Activated CD4-positive, alpha-beta T cell treated with anti-CD3 and anti-CD28 coated beads for 4 hours (primary cell): ENCODE results near the gene U2AF1L4.

Experiments
- DNase-seq, 2 donors: peaks; one replicate each; pipeline ENCODE4 v3.0.0-alpha.2; 2020

Gene U2AF1L4

DNA sequence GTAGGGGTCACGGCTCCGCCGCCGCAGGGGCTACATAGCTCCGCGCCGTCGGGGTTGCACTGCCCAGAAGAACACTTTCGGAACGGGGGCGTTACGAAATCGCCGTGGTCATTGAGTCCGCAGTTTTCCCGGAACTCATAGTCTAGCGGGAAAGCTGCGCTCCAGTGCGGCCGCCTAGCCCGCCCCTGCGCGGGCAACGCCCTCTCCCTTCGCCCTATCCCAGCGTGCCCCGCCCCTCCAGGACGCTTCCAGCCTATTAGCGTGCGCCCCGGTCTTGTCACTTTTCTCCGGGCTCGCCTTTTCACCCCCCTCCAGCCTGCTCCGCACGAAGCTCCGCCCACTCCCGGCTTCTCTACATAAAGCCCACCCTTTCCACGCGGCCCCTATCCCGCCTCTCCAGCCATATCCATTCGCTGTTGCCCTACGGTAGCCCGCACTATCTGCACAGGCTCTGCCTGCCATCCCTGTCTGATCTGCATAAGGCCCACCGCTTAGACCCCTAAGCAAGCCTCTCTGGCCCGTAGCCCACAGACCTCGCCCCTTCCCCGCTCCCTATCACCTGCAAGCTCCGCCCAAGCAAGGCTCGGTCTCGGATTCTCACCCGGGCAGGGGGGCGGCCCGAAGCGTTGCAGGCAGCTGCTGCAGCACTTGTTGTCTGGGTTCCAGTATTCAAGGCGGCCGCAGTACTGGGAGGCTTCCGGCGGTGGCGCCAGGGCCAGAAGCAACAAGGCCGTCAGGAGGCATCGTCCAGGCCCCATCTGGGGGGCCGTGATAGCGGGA lies 4.6 kb downstream of the U2AF1L4 start:
- DNase-seq = peak; percentile 93 to 94

- DNase-seq = no peak
These were observed 5.2 kb downstream of the U2AF1L4 start for GRCh38 chr19:35740108-35740422.

DNA sequence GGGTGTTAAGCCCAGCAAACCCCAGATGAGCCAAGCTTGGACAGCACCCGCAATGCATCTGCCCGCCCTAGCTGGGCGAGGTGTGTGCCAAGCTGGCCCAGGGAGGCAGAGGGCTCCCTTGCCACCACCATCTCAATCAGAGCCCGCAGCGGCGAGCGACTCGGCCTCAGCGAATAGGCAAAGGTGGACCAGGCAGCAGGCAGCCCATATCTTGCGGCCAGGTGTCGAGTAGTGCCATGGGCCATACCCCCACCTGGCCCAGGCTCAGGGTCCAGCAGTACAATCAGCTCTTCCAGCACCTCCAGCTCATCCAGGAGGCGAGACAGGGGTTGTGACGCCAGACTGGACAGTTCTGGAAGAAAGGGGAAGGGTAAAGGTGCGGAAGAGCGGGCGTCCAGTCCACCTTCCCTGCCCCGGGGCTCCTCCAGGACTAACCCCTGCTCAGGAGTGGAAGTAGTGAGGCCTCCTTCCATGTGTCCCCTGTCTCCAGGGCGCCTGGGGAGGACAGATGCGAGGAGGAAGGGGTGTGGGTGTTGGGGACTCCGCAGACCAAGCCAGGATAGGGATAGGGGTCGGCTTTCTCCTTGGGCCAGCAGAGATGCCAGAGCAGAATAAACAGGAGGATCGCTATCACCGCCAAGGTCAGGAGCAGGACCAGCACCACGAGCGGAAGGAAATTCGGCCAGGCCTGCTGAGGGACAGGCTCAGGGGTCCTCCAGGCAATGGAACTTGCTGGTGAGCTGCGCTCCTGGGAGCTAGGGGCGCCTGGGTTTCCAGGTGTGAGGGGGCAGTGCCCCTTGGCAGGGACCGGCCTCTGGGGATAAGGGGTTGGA lies 5.7 kb downstream of the U2AF1L4 start:
- no peak for DNase-seq

DNA sequence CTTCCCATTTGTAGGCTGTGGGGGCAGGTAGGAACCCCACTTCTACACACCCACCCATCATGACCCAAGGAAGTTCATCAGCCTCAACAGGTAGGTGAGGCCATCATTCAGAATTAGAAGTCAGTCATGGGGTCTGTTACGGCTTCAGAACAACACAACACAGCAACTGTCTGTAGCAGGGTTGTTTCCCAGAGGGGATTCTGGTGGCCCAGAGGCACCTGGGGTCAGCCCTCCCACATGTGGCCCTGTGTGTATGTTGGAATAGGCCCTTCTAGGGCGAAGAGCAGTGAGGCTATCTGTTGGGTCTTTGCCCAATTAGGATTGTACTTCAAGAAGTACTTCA lies 6.4 kb downstream of the U2AF1L4 start:
- DNase-seq = no peak

- no peak for DNase-seq
These were observed 7.0 kb downstream of the U2AF1L4 start for GRCh38 chr19:35738021-35738886.

GRCh38 chr19:35736913-35737886 lies 8.0 kb downstream of the U2AF1L4 start:
- DNase-seq = no peak

GRCh38 chr19:35734889-35735288 lies 10.3 kb downstream of the U2AF1L4 start:
- no peak for DNase-seq

DNA sequence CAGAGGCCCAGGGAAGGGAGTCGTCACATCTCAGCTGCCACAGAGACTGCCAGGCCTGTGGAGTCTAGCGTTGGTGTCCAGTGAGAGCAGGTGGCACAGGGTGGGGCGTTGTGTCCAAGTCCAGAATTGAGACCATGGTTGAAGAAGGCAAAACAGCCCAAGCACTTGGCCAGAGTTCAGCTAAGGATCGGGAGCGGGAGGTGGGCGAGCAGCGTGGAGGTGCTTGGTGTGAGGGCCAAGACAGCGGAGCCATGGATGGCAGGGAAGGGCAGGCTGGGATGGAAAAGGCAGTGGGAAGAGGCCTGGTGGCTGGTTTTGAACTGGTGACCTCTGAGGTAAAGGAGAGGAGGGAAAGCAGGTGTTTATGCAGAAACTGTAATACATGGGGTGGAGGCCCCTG lies 10.9 kb downstream of the U2AF1L4 start:
- no peak for DNase-seq

DNA sequence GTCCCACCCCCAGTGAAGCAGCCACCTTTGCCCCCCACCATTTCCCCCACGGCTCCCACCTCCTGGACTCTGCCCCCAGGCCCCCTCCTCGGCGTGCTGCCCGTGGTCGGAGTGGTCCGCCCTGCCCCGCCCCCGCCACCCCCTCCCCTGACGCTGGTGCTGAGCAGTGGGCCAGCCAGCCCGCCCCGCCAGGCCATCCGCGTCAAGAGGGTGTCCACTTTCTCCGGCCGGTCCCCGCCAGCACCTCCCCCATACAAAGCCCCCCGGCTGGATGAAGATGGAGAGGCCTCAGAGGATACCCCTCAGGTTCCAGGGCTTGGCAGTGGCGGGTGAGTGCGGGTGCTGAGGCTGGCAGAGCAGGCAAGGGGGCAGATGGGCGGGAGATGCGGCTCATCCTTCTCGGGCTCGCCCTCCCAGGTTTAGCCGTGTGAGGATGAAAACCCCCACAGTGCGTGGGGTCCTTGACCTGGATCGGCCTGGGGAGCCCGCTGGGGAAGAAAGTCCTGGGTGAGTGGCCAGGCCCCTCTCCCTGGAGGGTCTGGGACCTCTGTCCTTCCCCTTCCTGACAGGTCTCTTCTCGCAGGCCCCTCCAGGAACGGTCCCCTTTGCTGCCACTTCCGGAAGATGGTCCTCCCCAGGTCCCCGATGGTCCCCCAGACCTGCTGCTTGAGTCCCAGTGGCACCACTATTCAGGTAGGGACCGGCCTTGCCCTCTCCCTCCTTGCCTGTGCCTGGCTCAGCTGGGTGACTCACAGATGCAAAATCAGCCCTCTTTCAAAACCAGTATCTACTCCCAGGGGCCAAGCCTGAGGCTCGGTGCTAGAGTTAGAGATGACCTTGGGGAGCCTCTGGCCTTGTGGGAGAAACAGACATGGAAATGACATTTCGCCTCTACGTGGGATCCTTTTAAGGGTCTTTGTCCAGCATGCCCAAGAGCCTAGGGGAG lies 11.8 kb downstream of the U2AF1L4 start:
- no peak for DNase-seq

DNA sequence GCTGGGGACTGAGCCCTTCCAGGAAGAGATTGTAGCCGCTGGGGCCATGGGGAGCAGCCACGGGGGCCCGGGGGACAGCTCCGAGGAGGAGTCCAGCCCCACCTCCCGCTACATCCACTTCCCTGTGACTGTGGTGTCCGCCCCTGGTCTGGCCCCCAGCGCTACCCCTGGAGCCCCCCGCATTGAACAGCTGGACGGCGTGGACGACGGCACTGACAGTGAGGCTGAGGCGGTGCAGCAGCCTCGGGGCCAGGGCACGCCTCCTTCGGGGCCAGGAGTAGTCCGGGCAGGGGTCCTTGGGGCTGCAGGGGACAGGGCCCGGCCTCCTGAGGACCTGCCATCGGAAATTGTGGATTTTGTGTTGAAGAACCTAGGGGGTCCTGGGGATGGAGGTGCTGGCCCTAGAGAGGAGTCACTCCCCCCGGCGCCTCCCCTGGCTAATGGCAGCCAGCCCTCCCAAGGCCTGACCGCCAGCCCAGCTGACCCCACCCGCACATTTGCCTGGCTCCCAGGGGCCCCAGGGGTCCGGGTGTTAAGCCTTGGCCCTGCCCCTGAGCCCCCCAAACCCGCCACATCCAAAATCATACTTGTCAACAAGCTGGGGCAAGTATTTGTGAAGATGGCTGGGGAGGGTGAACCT lies 12.6 kb downstream of the U2AF1L4 start:
- DNase-seq = no peak

GRCh38 chr19:35731779-35732405 lies 13.3 kb downstream of the U2AF1L4 start:
- DNase-seq = no peak

DNA sequence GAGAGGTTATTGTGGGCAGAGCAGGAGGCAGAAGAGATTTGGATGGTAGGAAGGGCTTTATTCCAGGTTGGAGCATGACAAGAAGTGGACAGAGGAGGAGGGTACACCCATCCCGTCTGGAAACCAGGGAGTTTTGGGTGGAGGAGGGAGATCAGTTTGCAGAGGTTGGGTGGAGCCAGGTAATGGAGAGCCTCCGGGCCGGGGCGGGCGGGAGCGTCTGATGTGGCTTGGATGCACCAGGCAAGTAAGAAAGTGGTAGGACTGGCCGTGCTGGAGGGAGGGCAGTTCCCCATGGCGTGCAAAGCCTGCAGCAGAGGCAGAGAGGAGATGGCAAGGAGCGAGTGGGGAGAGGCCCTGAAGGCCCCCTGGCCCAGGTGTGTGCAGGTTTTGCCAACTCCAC lies 13.9 kb downstream of the U2AF1L4 start:
- no peak for DNase-seq

- no peak for DNase-seq
These were observed 14.9 kb downstream of the U2AF1L4 start for GRCh38 chr19:35730326-35730725.

DNA sequence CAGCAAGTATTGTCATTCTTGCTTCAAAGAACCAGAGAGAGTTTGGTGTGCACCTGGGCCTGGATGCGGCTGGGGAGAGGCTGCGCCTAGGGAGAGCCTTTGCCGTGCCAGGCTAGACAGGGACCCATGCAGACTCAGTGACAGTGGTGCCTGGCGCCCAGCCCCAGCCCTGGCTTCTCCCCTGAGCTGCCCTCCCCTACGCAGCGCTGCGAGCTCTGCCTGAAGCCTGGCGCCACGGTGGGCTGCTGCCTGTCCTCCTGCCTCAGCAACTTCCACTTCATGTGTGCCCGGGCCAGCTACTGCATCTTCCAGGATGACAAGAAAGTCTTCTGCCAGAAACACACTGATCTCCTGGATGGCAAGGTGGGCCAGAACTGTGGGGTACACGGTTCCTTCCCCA lies 15.5 kb downstream of the U2AF1L4 start:
- no peak for DNase-seq

GRCh38 chr19:35729021-35729420 lies 16.2 kb downstream of the U2AF1L4 start:
- no peak for DNase-seq

- no peak for DNase-seq
These were observed 17.1 kb downstream of the U2AF1L4 start for GRCh38 chr19:35727956-35728706.

DNA sequence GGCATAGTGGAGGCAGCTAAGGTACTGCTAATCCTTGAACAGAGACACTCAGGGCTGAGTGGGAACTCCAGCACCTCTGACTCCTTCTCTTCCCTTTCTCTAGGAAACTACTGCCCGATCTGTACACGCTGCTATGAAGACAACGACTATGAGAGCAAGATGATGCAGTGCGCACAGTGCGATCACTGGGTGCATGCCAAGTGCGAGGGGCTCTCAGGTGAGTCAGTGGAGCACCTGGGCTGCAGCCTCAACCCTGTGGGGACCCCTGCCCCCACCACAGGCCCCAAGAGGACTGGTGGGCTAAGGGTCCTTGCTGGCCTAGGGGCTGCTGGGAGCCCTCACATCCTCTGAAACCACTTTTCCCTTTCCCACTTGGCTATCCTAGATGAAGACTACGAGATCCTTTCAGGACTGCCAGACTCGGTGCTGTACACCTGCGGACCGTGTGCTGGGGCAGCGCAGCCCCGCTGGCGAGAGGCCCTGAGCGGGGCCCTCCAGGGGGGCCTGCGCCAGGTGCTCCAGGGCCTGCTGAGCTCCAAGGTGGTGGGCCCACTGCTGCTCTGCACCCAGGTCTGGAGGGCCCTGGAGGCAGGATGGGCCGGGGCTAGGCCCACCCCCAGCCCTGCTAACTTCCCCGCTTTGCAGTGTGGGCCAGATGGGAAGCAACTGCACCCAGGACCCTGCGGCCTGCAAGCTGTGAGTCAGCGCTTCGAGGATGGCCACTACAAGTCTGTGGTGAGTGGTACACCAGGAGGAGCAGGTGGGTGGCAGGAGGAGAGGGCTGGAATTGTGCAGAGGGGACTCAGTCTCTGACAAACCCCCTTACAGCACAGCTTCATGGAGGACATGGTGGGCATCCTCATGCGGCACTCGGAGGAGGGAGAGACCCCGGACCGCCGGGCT lies 17.9 kb downstream of the U2AF1L4 start:
- no peak for DNase-seq

- no peak for DNase-seq
These were observed 19.9 kb downstream of the U2AF1L4 start for GRCh38 chr19:35725216-35725861.
